Hematopoietic multipotent progenitor cell treated with erythropoietin and hydrocortisone succinate and interleukin-3 and kit ligand, for 15 days (in vitro differentiated cells): ENCODE data around the gene BRAT1.

Experiments used
- DNase-seq: peaks from one replicate; pipeline ENCODE4 v3.0.0-alpha.2; 2015; ENCODE audit warnings: low spot score

Gene BRAT1

DNA sequence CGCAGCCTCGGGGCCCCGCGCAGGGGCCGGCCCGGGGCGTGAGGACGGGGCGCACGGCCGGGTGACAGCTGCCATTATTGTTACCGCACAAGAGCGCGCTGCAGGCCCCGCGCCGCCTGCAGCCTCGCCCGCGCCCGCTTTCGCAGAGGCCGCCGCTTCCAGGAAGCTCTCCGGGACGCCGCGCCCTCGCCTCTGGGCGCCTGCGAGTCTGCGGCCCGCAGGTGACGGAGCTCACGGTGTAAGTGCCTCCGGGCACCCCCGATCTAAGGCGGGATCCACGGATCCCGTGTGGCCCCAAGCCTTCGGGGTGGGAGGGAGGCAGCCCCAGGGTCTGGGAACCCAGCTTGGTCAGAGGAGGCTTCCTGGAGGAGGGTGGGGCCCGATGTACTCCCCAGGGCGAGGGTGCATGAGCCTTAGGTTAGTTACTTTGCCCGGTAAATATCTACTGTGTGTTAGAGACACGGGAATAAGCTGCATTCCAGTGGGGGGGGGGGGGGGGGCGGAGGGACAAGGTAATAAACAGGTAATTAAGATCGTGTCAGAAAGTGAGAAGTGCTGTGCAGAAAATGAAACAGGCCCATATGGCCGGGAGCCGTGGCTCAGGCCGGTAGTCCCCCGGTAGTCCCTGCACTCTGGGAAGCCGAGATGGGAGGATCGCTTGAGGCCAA lies 4.1 kb upstream of the BRAT1 start:
- DNase-seq: peak; percentile 28

DNA sequence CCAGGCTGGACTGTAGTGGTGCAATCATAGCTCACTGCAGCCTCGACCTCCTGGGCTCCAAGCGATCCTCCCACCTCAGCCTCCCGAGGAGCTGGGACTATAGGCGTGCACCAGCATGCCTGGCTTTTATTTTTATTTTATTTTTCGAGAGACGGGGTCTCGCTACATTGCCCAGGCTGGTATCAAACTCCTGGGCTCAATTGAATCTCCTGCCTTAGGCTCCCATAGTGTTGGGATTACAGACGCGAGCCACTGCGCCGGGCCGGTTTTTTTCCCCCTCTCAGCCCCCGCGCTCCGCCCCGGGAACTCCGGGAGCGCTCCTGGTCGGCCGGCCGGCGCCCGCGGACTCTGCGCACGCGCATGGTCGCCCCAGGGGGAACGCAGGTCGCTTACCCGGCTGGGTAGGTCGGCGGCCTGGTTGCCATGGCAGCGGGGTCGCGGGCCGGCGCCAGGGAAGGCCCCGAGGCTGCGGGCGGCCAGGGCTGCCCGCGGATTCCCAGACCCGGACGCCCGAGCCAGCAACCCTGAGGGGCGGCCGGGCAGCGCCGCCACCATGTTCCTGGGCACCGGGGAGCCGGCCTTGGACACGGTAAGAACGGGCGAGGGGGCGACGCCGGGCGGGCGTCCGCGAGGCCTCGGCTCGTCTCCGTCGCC lies 3.4 kb upstream of the BRAT1 start, which contains the start of gene IQCE:
Gene IQCE (plus strand): TSS at position 351 of the 654 bp plus-strand sequence. CDS start 203 bp downstream, at position 554.
- peak; percentile 68 for DNase-seq

GRCh38 chr7:2554661-2555111 lies 638 bp downstream of the BRAT1 start:
- DNase-seq: no peak

DNA sequence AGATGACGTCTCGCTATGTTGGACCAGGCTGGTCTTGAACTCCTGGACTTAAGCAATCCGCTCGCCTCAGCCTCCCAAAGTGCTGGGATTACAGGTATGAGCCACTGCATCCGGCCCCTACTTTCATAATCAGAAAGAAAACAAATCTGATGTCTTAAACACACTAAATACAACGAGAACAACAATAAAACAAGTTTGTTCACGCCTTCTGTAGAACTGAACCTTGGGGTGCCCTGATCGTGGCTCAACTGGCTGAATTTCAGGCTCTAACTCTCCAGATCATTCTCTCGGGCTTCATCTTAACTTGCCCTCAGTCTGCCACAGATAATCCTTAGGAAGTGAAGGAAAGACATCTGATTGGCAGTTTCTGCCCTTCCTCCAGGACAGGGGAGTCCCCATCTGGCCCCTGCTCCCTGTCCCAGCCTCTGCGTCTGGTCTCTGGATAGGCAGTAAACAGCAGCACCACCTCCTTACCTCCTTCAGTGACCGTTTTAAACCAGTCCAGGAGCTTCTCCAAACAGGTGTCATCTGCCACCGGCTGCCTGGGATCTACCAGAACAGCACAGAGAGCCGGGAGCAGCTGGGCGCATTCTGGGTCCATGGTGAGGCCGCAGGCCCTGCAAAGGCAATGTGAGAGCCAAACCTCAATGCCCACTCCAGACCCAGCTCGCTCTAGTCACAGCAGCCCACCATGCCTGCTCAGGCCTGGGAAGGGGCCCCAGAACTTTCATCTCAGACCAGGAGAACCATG lies 1.3 kb downstream of the BRAT1 start:
- no peak for DNase-seq

- no peak for DNase-seq
Measured at GRCh38 chr7:2553108-2553507, 2.2 kb downstream of the BRAT1 start.

DNA sequence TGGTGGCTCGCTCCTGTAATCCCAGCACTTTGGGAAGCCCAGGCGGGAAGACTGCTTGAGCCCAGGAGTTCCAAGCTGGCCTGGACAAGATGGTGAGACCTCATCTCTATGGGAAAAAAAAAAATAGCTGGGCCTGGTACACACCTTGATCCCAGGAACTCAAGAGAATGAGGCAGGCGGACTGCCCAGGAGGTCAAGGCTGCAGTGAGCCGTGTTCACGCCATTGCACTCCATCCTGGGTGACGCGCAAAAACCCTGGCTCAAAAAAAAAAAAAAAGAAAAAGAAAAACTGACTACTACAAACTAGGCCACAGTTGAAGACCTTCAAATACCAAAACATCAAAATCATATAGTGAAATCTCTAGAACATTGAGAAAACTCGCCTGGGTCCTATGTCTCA lies 3.9 kb downstream of the BRAT1 start:
- DNase-seq: no peak

DNA sequence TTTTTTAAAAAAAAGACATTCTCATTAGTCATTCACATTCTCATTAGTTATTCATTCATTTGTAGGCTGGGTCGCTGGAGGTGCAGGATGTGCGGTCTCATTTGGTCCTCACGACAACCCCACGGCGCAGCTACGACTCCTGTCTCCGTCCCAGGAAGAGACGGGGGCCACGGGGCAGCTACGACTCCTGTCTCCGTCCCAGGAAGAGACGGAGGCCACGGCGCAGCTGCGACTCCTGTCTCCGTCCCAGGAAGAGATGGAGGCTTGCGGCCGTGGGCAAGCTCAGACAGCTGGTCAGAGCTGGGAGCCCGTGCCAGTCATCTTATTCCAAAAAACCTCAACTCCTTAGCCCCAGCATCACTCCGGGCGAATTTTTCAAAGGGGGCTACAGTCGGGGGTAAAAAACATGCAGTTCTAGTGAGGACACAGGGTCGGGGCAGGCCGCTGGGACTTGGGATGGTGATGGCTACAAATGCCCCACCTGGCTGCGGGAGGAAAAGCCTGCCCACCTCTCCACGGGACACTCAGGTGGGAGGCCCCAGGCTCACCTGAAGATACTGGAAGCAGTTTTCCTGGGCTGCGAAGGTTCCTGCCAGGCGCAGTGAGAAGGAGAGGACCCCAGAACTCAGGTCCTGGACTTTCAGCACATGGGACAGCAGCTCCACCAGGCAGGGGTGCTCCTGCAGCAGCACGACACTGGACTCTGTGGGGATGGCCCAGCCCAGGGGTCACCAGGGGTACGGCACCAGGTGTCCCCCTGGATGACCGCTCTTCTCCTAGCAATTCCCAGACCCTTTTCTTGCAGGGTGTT lies 8.3 kb downstream of the BRAT1 start:
- no peak for DNase-seq

DNA sequence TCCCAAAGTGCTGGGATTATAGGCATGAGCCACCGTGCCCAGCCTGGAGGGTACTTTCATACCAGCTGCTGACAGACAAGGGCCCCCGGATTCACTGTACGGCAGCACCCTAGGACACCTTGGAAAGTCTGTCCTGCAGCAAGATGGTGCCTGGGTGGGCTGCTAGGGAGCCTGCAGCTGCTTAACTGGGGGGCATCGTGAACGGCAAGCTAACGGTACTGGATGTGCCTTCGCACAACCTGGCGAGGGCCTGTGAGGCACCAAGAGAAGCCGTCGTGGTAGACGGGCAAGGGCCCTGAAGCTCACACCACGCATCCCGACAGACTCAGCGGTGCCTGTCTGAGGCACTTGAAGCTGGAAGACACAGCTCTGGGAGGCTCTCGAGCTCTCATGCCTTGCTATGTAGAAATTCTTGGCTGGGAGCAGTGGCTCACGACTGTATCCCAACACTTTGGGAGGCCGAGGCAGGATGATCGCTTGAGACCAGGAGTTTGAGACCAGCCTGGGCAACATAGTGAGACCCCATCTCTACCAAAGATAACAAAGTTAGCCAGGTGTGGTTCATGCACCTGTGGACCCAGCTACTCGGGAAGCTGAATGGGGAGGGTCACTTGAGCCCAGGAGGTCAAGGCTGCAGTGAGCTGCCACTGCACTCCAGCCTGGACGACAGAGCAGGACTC lies 9.4 kb downstream of the BRAT1 start:
- DNase-seq: no peak

- no peak for DNase-seq
Measured at GRCh38 chr7:2544541-2545188, 10.7 kb downstream of the BRAT1 start.

DNA sequence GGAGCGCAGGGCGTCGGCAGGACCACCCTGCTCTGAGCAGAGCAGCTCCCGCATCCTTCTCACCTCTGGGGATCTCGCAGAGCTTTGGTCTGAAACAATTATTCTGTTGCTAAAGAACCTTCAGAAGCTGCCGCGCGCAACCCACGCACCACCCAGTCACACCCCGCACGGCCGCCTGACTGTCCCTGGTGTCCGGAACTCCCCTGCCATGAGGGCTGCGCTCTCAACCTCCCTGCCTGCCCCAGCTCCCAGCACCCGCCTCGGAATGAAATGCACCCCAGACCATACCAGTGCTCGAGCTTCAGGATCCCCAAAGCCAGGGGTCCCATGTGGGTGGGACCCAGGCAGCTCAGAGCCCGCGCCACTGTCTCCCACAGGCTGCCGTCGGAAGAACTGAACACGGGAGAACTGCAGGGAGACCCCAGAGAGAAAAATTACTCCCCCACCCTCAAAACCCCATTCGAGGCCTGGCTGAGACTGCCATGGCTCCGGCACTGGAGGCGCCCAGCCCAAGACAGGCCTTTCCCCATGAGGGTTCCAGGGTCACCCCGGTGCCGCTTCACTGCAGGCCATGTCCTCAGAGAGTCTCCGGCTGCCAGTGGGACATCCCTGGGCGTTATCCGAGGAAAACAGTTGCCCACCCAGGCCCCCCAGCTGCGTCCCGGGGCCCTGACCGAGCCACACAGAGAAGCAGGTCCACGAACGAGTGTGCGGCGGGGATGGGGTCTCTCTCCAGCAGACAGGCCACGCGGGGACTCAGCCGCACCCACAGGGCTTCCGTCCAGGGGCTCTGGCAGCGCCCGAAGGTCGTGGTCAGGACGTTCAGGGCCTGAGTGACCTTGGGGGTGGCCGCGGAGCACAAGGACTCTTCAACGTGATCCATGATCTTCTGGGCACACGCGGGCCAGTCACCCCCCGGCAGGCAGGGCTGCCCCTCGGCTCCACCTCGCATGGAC lies 12.1 kb downstream of the BRAT1 start:
- DNase-seq: no peak

DNA sequence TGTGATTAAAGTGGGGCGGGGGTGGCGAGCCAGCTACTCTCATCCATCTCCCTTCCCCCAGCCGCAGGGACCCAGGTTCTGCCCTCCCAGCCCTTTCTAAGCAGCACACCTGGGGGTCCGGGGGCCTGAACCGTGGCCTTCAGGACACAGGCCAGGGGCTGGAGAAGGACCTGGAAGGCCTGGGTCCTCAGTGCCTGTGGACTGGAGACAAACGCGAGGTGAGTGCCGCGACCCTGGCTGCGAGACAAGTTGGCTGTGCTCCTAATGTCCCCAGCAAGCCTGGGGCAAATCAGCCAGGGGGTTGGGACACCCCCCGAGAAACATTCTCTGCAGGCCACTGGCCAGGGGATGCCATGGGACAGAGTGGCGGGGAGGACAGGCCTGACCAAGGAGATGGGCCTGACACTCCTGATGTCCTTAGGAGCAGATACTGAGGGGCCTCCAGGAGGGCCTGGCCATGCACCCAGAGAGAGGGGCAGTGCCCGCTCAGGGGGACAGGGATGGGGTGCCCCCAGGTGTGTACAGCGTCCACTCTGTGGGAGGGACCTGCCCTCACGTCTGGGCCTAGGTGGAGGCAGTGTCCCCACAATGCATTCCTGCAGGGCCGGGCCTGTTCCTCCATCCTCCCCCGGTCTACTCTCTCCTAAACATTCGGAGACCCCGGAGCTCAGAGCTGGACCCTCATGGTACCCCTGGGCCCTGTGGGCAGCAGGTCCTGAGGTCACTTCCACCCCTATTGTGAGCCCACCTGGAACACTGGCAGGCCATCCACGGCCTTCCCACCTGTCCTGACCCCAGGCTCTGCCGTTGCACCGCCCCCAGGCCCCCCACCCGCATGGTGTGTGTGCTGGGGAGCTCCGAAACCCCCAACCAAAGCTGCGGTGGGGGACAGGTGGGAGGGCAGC lies 13.1 kb downstream of the BRAT1 start:
- no peak for DNase-seq

DNA sequence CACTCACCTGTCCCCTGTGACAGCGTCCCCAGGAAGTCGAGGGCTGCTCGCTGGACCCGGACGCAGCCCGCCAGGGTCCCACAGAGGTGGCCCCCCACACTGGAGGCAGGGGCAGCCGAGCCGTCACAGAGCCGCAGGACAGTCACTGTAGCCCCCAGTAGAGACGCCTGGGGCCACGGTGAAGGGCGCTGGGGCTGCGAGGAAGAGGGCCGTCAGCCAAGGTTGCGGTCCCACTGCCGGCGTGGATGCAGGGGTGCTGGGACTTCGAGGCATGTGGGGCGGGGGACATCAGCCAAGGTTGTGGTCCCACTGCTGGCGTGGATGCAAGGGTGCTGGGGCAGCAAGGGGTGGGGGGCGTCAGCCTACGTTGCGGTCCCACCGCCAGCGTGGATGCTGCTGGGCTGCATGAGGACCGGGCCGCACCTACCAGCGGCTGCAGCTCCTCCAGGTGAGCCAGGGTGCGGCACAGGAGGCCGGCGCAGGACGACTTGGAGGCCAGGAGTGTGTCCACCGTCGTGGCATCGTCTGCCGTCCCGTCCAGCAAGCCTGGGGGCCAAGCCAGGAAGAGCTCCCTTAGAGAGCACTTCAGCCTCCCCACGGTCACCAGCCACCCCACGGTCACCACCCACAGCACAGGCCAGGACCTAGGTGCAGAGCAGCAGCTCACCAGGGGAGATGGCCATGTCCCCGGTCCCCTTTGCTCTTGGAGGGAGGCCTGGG lies 13.9 kb downstream of the BRAT1 start:
- no peak for DNase-seq

DNA sequence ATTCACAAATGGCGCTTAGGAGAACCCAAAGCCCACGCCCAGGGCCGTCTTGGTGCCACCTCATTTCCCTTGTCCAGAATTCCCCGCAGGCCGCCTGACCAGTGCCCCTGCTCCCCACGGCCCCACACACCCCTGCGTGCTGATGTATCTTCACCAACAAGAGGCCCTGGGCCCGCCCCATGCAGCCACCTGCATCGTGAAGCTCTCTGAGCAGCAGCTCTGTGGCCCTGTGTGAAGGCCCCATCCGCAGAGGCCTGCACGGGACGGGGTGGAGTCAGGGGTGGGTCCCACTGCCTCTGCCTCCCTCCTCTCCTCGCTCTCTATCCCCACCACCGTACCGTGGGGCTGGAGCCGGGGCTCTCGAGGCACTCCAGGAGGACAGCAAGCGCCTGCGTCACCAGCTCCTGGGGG lies 14.7 kb downstream of the BRAT1 start:
- DNase-seq: no peak

DNA sequence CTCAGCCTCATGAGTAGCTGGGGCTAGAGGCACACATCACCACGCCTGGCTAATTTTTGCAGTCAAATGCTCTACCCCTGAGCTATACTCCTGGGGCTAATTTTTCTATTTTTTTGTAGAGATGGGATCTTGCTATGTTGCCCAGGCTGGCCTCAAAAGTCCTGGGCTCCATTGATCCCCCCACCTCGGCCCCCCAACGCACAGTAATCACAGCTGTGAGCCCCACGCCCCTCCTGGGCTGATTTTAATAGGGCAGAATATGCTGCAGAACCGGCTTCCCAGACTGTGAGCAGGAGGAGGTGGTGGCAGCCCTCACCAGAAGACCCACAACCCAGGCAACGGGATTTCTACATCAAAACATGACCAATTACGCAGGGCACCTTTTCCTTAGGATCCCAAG lies 15.2 kb downstream of the BRAT1 start:
- DNase-seq: no peak

GRCh38 chr7:2539031-2539911 lies 16.1 kb downstream of the BRAT1 start:
- no peak for DNase-seq

DNA sequence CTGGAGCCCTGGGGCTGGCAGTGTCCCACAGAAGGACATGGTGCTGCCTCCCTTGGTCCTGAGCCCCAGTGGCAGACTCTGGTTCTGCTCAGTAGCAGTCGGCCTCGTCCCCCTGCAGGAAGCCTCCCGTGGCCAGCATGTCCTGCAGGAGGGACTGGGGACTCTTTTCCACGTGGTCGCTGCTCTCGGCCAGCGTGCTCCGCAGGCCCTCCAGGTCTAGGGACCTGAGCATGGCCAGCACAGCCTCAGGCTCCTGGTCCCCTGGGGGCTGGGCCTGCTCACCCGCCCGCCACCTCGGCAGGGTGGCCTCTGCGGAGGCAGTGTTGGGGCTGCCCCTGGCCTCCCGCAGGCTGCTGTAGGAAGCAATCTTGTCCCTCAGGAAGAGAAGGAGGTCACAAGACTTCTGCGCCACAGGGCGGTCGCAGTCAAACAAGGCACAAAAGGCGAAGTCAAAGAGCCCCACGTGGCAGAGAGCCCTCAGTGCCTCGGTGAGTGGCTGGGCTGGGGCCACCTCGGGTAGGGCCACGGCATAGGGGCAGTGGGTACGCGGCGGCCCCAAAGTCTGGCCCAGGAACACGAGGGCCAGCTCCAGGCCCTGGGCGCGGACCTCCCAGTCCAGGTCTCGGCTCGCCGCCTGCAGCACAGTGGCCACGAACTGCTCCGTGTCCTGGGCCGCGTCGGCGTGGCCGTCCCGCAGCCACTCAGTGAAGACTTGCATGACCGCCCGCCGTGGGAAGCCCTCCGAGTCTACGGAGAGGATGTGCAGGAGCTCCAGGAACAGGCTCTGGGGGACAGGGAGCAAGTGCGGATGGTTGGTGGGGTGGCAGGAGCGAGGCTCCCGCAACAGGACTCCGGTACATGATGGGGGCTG lies 17.1 kb downstream of the BRAT1 start:
- DNase-seq: no peak
